HG03280 (cell line): ENCODE results near the gene SLC5A10.

Source experiments
- ATAC-seq: cut with Tn5 transposase; IDR thresholded peaks from one replicate; pipeline ENCODE4 v1.9.1; 2021; ENCODE audit warnings: mild to moderate bottlenecking, moderate library complexity; ENCODE audit not compliant: unreplicated experiment

SLC5A10 gene

DNA sequence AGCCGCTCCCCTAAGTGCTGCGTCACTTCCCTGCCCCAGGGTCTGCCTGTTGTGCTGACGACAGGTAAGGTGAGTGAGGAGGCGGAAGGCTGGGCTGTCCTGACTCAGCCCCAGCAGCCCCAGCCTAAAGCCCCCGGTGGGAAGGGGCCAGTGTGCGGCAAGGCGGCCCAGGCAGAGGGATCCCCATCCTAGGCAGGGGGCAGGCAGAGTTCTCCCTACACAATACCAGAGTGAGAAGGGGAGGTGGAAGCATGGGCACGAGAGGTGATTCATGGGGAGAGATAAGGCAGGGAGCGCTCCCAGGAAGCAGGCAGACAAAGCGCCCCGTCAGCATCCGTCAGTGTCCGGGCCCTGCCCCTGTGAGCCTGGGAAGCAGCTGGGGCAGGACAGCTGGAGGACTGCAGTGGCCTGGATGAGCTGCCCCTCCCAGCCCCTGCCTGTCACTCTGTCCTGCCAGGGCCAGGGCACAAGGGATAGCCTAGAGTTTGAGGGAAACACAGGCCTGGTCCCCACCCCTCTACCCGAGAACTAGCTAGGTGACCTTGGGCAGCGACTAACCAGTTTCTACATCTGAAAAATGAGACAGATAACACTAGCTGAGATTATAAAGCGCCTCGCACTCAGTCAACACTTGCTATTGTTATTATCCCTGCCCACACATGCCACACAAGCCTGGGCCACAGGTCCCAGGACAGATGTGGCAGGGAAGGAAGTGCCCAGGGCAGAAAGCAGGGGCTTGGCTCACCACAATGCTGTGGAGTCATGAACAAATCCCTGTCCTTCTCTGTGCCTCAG is 48.8 kb downstream of the SLC5A10 start:
- no peak for ATAC-seq

DNA sequence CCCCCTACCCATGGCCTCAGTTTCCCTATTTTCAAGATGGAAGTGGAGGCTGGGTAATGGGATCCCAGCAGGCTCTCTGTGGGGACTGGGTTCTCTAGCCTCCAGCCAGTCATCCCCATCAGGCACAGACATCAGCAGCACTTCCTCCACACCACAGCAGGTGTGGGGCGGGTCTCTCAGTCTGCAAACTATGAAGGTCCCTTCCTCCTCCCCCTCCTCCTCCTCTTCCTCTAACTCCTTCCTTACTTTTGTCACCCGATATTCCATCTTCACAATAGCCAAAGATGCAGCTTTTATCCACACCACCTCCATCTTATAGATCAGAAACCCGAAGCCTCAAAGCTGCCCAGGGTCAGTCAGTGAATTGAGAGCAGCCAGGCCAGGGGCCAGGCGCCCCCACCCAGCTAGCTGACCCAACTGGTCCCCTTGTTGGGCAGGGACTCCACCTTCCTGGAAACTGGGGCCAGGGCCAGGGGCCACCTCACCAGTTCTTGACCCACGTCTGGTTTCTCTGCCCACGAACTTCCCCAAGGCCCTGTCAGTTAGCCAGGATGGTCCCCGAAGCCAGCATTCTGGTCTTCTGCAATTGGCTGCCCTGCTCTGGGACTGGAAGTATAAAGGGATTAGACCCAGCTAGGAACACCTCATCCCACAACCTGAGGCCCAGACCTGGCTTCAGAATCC is 50.1 kb downstream of the SLC5A10 start:
- no peak for ATAC-seq

DNA sequence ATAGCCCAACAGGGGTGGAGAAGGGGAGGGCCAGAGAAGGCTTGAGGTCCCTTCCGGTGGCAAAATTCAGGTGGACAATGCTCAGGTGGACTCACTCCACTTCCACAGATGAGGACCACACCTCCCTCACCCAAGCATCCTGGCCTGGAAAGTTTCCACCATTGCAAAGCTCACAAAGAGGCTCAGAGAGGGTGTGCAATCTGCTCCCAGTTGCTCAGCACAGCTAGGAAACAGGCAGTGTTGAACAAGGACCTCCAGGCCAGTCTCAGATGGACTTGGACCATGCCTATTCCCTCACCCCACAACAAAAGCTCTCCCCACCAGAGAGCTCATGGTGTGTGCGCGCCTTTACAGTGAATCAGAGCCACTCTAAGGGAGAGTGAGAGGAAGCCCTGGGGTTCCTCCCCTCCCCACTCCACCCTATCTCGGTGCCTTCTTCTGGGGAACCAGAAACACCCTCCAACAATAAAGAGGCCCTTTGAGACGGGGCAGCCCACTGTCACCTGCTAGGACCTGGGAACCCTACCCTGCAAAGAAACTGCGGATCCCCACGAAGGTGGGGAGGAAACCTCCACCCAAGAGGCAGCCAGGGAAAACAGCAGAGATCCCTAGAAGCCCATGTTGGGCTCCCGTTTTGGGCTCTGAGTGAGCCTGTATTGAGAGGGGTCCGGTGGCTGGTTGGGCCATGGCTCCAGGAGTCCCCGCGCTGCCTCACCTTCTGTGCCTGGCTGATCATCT is 51.0 kb downstream of the SLC5A10 start:
- ATAC-seq: no peak

DNA sequence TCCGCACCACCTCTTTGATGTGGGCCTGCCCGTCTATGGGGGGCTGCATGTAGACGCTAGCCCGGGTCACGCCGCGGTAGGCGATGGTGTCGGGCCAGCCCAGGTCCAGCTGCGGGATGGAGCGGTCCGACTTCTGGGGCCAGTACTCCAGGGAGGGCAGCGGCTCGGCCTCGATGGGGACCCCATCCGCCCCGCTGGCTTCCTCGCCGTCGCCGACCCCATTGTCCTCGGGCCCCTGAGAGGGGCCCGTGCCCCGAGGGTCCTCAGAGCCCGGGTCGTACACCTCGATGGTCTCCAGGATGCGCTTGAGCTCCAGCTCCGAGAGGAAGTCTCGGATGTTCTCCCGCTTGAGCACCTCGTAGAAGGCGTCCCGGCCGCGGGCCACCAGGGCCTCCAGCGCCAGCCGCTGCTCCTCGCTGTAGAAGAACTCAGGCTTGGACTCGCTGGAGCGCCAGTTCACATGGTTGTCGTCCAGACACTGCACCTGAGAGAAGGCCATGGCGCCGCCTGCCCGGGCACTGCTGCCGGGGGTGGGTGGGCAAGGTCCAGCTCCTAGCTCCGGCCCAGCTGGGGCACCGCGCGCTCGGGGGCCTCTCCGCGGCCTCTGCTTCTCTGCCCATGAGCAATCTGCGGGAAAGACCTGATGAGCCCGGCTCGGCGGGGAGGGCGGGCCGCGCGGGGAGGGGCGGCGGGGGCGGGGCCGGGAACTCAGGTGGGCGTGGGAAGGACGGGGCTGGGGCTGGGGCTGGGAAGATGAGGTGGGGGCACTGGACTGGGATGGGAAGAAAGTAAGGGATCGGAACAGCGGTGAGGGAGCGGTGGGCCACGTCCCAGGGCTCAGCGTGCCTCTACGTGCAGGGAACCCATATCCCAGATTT is 51.8 kb downstream of the SLC5A10 start:
- peak; percentile 13 for ATAC-seq

DNA sequence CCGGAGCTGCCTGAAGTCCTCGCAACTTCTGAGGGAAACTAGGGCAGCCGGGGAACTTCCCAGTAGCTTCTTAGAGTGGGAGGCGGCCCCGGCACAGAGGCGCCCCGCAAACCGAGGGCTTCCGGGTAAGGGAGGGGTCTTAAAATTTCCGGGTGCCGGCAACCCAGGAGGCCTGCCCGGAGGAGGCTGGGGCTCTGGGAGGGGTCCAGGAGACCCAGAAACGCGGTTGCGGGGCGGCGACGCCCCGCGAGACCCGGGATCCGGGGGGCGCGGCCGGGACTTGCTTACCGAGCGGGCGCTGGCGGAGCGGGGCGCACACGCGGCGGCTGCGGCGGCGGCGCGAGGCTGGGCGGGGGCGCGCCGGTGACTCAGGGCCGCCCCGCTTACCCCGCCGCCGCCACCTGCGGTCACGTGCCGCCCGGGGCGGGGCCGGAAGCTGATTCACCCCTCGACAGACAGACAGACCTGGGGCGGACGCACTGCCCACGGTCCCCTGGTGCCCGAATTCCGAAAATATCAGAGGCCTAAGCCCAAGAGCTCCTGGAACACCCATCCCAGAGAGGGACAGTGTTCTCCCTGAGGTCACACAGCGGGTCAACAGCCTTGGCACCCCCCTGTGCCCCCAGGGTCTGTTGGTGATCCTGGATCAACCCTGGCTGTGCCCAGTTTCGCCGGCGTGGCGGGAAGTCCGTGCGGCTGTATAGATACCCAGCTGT is 52.6 kb downstream of the SLC5A10 start, which contains the start of gene FAM83G:
FAM83G (minus strand) TSS at position 344 of the 716 bp plus-strand sequence. CDS start 723 bp downstream, outside the sequence.
- ATAC-seq: peak; percentile 75

DNA sequence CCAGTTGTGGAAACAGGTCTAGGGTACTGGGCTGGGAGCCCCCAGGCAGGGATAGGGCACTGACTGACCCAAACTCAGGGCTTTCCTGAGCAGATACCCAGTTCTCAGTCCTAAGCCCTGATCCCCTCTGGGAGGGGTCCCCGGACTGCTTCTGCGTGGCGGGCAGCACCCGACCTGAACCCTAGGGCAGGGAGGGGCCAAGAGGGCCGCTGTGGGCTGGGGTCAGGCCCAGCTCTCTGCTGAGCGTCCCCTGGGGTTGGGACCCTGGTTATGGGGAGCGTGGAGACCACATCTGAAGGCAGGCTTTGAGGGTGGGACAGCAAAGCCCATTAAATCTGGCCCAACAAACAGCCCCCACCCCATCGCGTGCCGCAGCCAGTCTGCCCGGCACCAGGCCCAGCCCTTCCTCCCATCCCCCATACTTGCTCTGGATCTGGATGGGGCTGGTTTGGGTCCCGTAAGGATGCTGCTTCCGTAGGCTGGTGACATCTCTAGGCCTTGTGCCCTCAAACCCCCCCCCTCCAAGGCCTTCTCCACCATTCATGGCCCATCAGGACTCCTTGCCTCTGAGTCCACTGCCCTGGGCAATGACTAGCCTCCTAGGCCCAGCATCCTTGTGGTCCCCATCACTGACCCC is 53.3 kb downstream of the SLC5A10 start:
- ATAC-seq: no peak

DNA sequence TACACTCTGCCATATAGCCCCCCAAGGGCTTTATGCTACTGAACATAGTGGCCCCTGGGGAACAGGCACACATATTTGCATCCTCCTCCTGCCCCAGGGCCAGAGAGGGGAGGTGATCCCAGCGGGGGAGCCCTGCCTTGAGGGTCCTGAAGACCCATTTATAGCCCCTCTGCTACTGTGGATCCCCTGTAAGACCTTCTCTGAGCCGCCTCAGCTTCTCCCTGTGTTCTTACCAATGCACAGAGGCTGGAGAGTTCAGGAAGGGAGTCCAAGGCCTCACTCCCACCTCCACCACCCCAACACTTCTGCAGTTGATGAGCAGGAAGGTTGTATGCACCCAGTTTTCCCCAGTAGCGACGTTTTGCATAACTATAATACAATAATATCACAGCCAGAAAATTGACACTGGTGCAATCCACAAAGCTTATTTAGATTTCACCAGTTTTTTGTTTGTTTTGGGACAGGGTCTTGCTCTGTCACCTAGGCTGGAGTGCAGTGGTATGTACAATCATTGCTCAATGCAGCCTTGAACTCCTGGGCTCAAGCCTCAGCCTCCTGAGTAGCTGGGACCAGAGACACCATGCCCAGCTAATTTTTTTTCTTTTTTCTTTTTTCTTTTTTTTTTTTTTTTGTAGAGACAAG is 53.9 kb downstream of the SLC5A10 start:
- ATAC-seq: no peak

DNA sequence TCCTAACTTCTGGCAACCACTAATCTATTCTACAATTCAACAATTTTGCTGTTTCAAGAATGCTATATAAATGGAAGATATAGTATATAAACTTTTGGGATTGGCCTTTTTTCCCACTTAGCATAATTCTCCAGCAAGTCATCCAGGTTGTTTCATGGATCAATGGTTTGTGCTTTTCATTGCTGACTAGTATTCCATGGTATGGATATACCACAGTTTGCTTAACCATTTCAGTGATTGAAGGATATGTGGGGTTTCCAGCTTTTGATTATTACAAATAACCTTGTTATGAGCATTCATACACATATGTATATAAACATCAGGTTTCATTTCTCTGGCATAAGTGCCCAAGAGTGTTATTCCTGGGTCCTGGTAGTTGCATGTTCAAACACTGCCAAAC is 54.7 kb downstream of the SLC5A10 start:
- no peak for ATAC-seq

DNA sequence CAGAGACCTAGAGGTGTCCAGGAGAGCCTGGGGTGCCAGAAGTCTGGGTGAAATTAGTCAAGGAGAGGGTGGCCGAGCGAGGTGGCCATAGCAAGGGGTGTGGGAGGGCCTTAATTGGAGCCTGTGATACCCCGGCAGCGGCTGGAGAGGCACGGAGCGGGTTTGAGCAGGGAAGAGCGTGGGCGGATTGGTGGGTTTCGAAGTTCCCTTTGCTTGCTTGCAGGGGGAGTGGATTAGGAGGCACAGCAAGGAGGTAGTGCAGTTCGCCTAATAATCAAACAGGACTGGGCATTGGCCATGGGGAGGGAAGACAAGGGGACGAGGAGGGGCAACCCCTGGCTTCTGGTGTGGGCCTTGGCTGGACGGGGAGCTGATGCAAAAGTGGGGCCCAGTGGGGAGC is 58.0 kb downstream of the SLC5A10 start:
- no peak for ATAC-seq

DNA sequence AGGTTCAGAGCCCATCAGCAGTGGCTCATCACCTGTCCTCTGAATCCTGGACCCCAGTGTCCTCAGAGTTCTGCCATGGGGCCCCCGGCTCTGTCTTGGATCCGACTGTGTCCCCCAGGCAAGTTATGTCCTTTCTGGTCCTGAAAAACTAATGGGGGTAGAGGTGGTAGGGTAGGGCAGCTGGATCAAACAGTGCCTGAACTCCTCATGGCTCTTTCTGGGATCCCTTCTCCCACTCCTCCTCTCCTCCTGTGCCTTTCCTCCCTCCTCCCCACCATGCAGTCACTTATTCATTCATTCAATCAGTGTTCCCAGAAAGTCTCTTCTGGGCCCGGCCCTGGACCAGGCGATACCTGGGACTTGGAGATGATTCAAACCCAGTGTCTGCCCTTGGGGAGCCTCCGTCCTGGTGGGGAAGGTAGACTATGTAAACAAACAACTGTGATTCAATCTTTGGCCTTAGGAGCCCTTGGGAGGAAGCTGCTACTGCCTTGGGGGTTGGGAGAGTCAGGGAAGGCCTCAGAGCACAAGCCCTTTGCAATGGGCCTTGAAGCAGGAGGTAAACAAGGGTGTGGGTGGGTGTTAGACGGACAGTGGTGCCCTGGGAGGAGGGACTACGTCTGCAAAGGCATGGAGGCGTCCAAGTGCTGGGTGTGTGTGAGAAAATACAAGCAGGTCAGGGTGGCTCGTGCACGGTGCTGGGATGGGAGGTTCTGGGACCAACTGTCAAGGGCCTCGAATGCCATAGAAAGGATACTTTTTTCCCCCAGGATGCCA is 59.0 kb downstream of the SLC5A10 start:
- no peak for ATAC-seq

DNA sequence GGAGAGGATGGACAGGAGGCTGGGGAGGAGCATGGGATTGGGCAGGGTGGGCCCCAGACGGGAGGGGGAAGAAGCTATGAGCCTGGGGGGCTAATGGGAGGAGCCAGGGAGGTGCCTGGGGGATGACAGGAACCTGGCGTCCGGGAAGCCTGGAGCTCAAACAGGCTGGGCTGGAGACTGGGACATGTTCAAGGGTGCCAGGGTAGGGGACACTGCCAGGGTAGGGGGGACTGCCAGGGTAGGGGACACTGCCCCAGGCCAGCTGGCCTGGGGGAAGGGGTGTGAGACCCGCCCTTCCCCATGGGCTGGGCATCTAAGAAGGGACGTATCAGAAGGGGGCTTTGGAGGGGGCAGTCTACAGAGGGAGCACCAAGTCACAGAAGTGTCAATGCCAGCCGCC is 59.6 kb downstream of the SLC5A10 start:
- ATAC-seq: no peak

DNA sequence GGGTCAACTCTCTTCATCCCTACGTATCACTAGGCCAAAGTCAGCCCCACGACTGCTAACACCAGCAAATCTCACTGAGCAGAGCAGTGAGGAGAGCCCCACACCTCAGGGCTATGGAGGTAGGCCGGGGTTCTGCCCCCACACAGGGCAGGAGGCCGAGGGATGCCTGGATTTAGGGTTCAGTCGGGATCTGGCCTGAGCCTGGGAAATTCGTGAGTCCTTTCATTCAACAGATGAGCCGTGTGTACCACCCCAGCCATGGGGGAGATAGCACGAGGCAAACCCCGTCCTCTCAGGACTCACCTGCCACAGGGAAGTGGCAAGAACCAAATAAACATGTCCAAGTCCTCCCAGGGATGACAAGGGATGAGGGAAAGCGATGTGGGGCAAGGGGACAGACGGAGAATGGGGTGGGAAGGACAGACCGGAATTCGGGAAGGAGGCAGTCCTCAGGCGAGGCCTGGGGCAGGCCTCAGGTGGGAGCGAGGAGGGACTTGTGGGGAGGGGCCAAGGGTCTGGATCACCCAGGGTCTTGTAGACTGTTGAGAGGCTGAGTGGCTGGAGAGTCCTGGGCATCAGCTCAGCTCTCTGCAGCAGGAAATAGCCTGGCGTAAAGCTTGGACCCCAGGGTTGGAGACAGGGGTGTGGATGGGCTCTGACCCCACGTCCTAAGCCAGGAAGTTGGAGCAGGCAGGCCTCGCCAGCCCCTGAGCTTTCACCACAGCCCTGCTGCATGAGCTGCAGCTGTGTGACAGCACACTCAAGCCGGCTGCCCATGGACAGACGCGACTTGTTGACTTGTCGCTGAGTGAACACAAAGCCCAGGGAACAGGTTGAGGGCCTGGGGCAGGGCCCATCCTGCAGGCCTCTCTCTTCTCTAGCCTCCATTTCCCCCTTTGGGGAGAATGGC is 60.5 kb downstream of the SLC5A10 start:
- ATAC-seq: no peak

DNA sequence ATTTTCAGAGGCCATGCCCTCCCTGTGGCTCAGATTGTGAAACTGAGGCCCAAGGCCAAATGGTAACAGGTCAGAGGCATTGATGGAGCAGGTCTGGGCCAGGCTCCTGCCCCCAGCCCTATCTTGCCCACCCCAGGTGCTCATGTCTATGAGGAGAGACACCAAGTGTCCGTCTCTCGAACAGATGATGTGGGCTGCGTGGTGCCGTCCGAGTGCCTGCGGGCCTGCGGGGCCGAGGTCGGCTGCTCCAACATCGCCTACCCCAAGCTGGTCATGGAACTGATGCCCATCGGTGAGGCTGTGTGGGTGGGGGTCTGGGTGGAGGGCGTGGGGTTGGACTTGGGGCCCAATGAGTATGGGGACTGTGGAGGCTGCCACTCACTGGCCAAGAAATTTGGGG is 61.3 kb downstream of the SLC5A10 start:
- ATAC-seq: no peak

DNA sequence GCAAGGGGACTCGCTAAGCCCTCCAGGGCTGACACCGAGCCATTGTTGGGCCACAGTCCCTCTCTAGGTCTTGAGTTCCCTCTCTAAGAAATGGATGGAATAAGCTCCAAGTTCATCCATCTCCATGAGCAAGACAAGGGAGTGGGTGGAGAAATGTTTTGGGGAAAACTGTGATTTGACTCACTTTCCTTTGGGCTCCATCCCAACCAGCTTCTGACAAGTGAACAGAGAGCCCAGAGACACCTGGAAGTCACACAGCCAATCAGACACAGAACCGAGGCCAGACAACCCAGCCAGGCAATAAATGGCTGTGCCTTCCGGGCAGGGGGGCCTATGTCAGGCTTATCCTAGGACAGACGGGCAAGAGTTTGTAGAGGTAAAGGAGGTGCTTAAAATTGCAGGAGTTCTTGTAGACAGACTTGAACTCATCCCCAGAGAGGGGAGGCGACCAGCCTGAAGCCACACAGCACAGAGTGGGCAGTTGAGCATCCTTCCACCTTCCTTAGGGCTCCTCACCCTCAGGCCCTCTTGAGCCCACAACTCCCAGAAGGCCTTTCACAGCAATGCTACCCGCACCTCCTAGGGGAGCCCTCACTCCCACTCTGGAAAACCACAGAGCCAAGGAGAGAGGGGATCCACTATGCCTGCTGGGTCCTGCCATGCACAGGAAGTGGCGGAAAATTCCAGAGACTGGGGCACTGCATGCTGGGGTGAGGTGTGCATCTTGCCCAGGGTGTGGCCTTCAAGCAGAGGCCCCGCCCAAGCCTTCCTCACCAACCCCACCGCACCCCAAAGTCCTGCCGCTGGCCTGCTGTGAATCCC is 62.1 kb downstream of the SLC5A10 start:
- no peak for ATAC-seq

DNA sequence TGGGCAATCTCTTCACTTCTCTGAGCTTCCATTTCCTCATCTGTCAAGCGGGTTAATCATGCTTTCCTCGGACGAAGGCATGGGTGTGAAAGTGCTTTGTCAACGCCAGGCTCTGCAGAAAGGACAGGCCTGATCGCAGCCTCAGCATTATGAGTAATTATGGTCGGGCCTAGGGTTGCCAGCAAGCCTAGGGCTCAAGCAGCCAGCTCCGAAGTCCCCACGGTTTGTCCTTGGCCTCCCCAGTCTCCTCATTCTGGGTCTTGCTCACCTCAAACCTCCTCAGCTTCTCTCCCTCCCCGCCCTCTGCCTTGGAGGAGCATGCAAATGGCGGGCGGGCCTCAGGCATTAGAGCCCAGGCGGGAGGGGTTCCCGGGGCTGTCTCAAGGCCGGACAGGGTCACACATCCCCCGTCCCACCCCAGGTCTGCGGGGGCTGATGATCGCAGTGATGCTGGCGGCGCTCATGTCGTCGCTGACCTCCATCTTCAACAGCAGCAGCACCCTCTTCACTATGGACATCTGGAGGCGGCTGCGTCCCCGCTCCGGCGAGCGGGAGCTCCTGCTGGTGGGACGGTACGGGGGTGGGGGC is 62.8 kb downstream of the SLC5A10 start:
- no peak for ATAC-seq

DNA sequence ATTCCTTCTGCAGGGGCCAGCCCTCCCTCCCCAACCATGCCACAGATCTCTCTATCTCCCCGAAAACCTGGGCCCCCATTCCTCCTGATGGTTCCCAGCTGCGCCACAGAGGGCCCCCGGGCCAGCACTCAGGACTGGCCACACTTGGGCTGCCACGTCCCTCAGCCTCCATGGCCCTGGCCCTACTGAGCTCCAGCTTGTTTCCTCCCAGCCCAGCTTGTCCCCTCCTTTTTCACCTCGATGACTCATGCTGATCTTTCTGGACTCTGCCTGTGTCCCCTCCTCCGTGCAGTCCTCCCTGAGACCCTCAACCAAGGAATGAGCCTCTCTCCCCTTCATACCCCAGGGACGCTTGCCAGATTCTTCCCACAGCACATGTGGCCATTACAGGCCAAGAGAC is 63.5 kb downstream of the SLC5A10 start:
- ATAC-seq: no peak
